K562 (cell line): Measurements from ENCODE around the gene DHRS11. TPM values are rescaled to one million over a fixed set of nuclear protein-coding genes. Genes with fewer than 3 reads are reported as not detected.
A peak's percentile ranks its signal among the peaks of the same experiment; 100 is the strongest.

Source experiments
- ARID3B ChIP-seq: fragments of 250-450 bp; sonication (Bioruptor Pico); IDR thresholded peaks from 2 replicates; pipeline ENCODE4 v1.4.0; 2020; ENCODE audit warnings: borderline replicate concordance
- BRF1 ChIP-seq: IDR thresholded peaks from 3 replicates; pipeline ENCODE4 v1.6.1; 2011; ENCODE audit warnings: borderline replicate concordance, mild to moderate bottlenecking; ENCODE audit not compliant: insufficient read length; ENCODE audit errors: extremely low read depth
- CREB5 ChIP-seq: fragments of 250-450 bp; sonication (Bioruptor Pico); IDR thresholded peaks from 2 replicates; pipeline ENCODE4 v1.5.0; 2020; ENCODE audit warnings: mild to moderate bottlenecking
- DPF2 ChIP-seq: fragments of 450-650 bp; IDR thresholded peaks from 2 replicates; pipeline ENCODE4 v1.6.1; 2016
- ELF4 ChIP-seq: fragments of 450-650 bp; formaldehyde crosslinking; IDR thresholded peaks from 2 replicates; pipeline ENCODE4 v1.4.0; 2022; ENCODE audit warnings: missing genetic modification characterization
- HDAC8 ChIP-seq: fragments of 450-650 bp; IDR thresholded peaks from 2 replicates; pipeline ENCODE4 v1.6.1; 2016; ENCODE audit warnings: mild to moderate bottlenecking, missing genetic modification characterization, moderate library complexity, missing compliant biosample characterization
- JUN ChIP-seq, 2 experiments: sonication (generic) in 1 of 2; formaldehyde crosslinking in 1 of 2; IDR thresholded peaks; 2 replicates each; pipeline versions ENCODE4 v1.6.1 to v1.8.0; 2012 to 2022; ENCODE audit warnings: borderline replicate concordance in 2 of 2, mild to moderate bottlenecking in 2 of 2, improper control_type of control experiment in 1 of 2, low read depth in 1 of 2, low read length in 1 of 2, missing genetic modification reagents in 1 of 2
- MCM5 ChIP-seq: fragments of 450-650 bp; IDR thresholded peaks from 2 replicates; pipeline ENCODE4 v1.6.1; 2016; ENCODE audit warnings: low read depth
- PHF20 ChIP-seq: fragments of 450-650 bp; IDR thresholded peaks from 2 replicates; pipeline ENCODE4 v1.6.1; 2018; ENCODE audit not compliant: partially characterized antibody
- RAD51 ChIP-seq: fragments of 450-650 bp; IDR thresholded peaks from 2 replicates; pipeline ENCODE4 v1.7.1; 2016; ENCODE audit warnings: low read depth, mild to moderate bottlenecking, borderline replicate concordance
- RUNX1 ChIP-seq: sonication (generic); IDR thresholded peaks from 2 replicates; pipeline ENCODE4 v1.6.1; 2016; ENCODE audit warnings: antibody characterized with exemption, low read depth
- SIN3B ChIP-seq: fragments of 450-650 bp; IDR thresholded peaks from 2 replicates; pipeline ENCODE4 v1.6.1; 2017; ENCODE audit warnings: low read depth, mild to moderate bottlenecking, moderate library complexity
- SIRT6 ChIP-seq: IDR thresholded peaks from one replicate; pipeline ENCODE4 v1.6.1; 2012; ENCODE audit warnings: low read depth, mild to moderate bottlenecking, control low read depth, inconsistent platforms, low read length, moderate library complexity
- SMARCB1 ChIP-seq: IDR thresholded peaks from 2 replicates; pipeline ENCODE4 v1.6.1; 2011; ENCODE audit warnings: improper control_type of control experiment, low read depth; ENCODE audit not compliant: insufficient read length
- SREBF2 ChIP-seq: sonication (generic); formaldehyde crosslinking; IDR thresholded peaks from 2 replicates; pipeline ENCODE4 v1.4.0; 2020; ENCODE audit warnings: mild to moderate bottlenecking, missing genetic modification reagents
- SRSF1 ChIP-seq: fragments of 200-400 bp; formaldehyde crosslinking; IDR thresholded peaks from 2 replicates; pipeline ENCODE4 v1.6.1; 2017; ENCODE audit warnings: mild to moderate bottlenecking, low read depth, low read length, moderate library complexity
- TAF9B ChIP-seq: fragments of 450-650 bp; IDR thresholded peaks from 2 replicates; pipeline ENCODE4 v1.6.1; 2018; ENCODE audit warnings: mild to moderate bottlenecking; ENCODE audit not compliant: partially characterized antibody
- ZKSCAN8 ChIP-seq: fragments of 200-800 bp; sonication (Bioruptor generic); IDR thresholded peaks from 2 replicates; pipeline ENCODE4 v1.6.1; 2016; ENCODE audit warnings: missing genetic modification characterization, missing compliant biosample characterization
- ZNF12 ChIP-seq: sonication (generic); formaldehyde crosslinking; IDR thresholded peaks from 2 replicates; pipeline ENCODE4 v1.4.0; 2020; ENCODE audit warnings: mild to moderate bottlenecking, missing genetic modification reagents
- ZNF24 ChIP-seq: fragments of 450-650 bp; IDR thresholded peaks from 2 replicates; pipeline ENCODE4 v1.6.1; 2016
- ZNF282 ChIP-seq: sonication (generic); formaldehyde crosslinking; IDR thresholded peaks from 2 replicates; pipeline ENCODE4 v1.8.1; 2023; ENCODE audit warnings: missing genetic modification reagents
- polyA plus RNA-seq, 8 experiments: library from polyadenylated mRNA; depleted of rRNA in 4 of 8; stranded (reverse) in 5 of 8; unstranded in 3 of 8; fragments of >200 nt; fragmentation: Nextera tagmentation in 2 of 8; fragmentation: Illumina TruSeq in 1 of 8; extraction: Ambion mirVana in 2 of 8; extraction: Trizol in 1 of 8; gene quantifications; 2 replicates each; pipeline versions ENCODE4 v1.2.1 to v1.2.3, GENCODE V29; 2011 to 2014; ENCODE audit warnings: inconsistent platforms in 1 of 8, missing spikeins in 1 of 8
- total RNA-seq, 7 experiments: library from RNA; depleted of rRNA in 6 of 7; stranded (reverse); fragments of >200 nt in 6 of 7; fragmentation: Illumina TruSeq in 2 of 7; extraction: Trizol in 2 of 7; gene quantifications; 2 replicates each; pipeline versions ENCODE4 v1.2.1 to v1.2.3, GENCODE V29; 2011 to 2021; ENCODE audit warnings: low replicate concordance in 1 of 7
- TF ChIP-seq, protein P1 (sequence below): sonication (generic); formaldehyde crosslinking; IDR thresholded peaks from 2 replicates; pipeline ENCODE4 v1.8.1; 2023; ENCODE audit warnings: mild to moderate bottlenecking, missing genetic modification reagents
- TF ChIP-seq, protein P2 (sequence below): fragments of 250-450 bp; sonication (Bioruptor Pico); IDR thresholded peaks from 2 replicates; pipeline ENCODE4 v1.8.0; 2022; ENCODE audit warnings: inconsistent platforms, mild to moderate bottlenecking, moderate library complexity, borderline replicate concordance

Gene DHRS11
- total and polyA plus RNA-seq, 9 of the 15 experiments (the other 6 are each of a cell fraction or from before 2014, with no cell fraction given) = 15.2 to 123 (median 59.8) TPM

DNA sequence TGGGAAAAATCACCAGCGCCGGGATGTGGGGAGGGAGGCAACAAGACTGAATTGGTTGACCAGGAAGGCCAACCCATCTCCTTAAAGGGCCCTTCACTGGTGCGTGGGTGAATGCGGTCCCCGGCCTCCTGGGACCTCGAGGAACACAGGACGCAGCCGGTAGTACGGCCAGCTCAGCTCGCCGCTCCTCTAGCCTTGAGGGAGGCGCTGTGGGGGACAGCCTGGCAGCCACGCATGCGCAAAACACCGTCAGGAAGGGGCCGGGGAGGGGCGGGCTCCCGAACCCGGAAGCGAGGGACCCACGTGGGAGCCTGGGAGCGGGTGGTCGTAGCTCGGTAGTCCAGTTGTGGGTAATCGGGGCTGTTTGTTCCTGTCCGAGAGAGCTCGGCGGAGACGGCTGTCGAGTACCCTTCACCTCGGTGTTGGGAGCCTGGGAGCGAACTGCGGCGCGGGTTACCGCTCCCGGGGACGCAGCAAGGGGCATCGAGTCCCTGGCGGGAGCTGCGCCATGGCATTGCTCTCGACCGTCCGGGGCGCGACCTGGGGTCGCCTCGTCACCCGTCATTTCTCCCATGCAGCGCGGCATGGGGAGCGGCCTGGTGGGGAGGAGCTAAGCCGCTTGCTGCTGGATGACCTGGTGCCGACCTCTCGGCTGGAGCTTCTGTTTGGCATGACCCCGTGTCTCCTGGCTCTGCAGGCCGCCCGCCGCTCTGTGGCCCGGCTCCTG, 9.8 kb downstream of the DHRS11 start, which contains the start of gene MRM1 (continued):
- TF ChIP-seq JUN (IDR thresholded peaks at IDR 0.05; ENCODE audit: borderline replicate concordance, low read depth, low read length) (peak; percentile 63; the same call in 1 of the 2 replicates), JUN (CRISPR knock-in tag; IDR thresholded peaks at IDR 0.05; ENCODE audit: borderline replicate concordance) (peak; percentile 16; the same call in 1 of the 2 replicates), SIN3B (peak; percentile 27; the same call in 1 of the 2 replicates), MCM5 (no peak), SREBF2 (CRISPR knock-in tag) (no peak), TAF9B (no peak), ELF4 (CRISPR knock-in tag) (peak; percentile 96), SMARCB1 (no peak), DPF2 (no peak), SRSF1 (no peak), ZKSCAN8 (no peak), HDAC8 (tag) (0 out of 2 replicates have a peak, but pooled peaks have one; percentile 19), SIRT6 (no peak), ARID3B (no peak), ZNF282 (CRISPR knock-in tag) (no peak), ZNF24 (0 out of 2 replicates have a peak, but pooled peaks have one; percentile 34), CREB5 (CRISPR knock-in tag) (no peak), RUNX1 (no peak), PHF20 (peak; percentile 64), RAD51 (peak; percentile 62; the same call in 1 of the 2 replicates), BRF1 (no peak), ZNF12 (CRISPR knock-in tag) (no peak)
- TF ChIP-seq, protein P1, sequence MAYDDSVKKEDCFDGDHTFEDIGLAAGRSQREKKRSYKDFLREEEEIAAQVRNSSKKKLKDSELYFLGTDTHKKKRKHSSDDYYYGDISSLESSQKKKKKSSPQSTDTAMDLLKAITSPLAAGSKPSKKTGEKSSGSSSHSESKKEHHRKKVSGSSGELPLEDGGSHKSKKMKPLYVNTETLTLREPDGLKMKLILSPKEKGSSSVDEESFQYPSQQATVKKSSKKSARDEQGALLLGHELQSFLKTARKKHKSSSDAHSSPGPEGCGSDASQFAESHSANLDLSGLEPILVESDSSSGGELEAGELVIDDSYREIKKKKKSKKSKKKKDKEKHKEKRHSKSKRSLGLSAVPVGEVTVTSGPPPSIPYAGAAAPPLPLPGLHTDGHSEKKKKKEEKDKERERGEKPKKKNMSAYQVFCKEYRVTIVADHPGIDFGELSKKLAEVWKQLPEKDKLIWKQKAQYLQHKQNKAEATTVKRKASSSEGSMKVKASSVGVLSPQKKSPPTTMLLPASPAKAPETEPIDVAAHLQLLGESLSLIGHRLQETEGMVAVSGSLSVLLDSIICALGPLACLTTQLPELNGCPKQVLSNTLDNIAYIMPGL = no peak; the same call in 1 of the 2 replicates
- TF ChIP-seq, protein P2, sequence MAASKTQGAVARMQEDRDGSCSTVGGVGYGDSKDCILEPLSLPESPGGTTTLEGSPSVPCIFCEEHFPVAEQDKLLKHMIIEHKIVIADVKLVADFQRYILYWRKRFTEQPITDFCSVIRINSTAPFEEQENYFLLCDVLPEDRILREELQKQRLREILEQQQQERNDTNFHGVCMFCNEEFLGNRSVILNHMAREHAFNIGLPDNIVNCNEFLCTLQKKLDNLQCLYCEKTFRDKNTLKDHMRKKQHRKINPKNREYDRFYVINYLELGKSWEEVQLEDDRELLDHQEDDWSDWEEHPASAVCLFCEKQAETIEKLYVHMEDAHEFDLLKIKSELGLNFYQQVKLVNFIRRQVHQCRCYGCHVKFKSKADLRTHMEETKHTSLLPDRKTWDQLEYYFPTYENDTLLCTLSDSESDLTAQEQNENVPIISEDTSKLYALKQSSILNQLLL (CRISPR knock-in tag) = no peak
